Parathyroid adenoma (tissue), 2 donors: ENCODE data around the gene ARRDC1.
"Not testable (repeated sequence)": the region's sequence is repeated elsewhere in the genome, so short reads cannot be mapped to it uniquely, and the experiment has no call there.

Source experiments
- H2AFZ ChIP-seq: fragments of 300-600 bp; sonication (generic); one replicate; pipeline ENCODE4 v1.7.0; 2017; ENCODE audit warnings: antibody characterized with exemption, mild to moderate bottlenecking
- H3K27ac ChIP-seq: fragments of 300-600 bp; sonication (generic); one replicate; pipeline ENCODE4 v1.7.0; 2017
- H3K27me3 ChIP-seq: fragments of 300-600 bp; sonication (generic); one replicate; pipeline ENCODE4 v1.7.0; 2017; ENCODE audit warnings: low read length; ENCODE audit not compliant: control insufficient read depth, insufficient read depth
- H3K36me3 ChIP-seq: fragments of 300-600 bp; sonication (generic); one replicate; pipeline ENCODE4 v1.7.0; 2017; ENCODE audit warnings: low read length; ENCODE audit not compliant: control insufficient read depth, insufficient read depth
- H3K4me1 ChIP-seq: fragments of 300-600 bp; sonication (generic); one replicate; pipeline ENCODE4 v1.7.0; 2017; ENCODE audit warnings: control low read depth
- H3K4me2 ChIP-seq: fragments of 300-600 bp; sonication (generic); one replicate; pipeline ENCODE4 v1.7.0; 2017; ENCODE audit warnings: low read length
- H3K4me3 ChIP-seq: fragments of 300-600 bp; sonication (generic); one replicate; pipeline ENCODE4 v1.7.0; 2017; ENCODE audit warnings: low read depth, low read length
- H3K79me2 ChIP-seq: fragments of 300-600 bp; sonication (generic); one replicate; pipeline ENCODE4 v1.7.0; 2017; ENCODE audit warnings: control low read depth
- H3K9ac ChIP-seq: fragments of 300-600 bp; sonication (generic); one replicate; pipeline ENCODE4 v1.7.0; 2017; ENCODE audit warnings: mild to moderate bottlenecking
- H3K9me3 ChIP-seq: fragments of 300-600 bp; sonication (generic); one replicate; pipeline ENCODE4 v1.7.0; 2017; ENCODE audit warnings: low read length; ENCODE audit not compliant: control insufficient read depth
- TF ChIP-seq, protein P1 (sequence below): fragments of 300-600 bp; sonication (generic); IDR thresholded peaks from one replicate; pipeline ENCODE4 v1.7.0; 2017; ENCODE audit warnings: antibody characterized with exemption, mild to moderate bottlenecking
- donor health status: primary hyperparathyroidism.

ARRDC1 gene

DNA sequence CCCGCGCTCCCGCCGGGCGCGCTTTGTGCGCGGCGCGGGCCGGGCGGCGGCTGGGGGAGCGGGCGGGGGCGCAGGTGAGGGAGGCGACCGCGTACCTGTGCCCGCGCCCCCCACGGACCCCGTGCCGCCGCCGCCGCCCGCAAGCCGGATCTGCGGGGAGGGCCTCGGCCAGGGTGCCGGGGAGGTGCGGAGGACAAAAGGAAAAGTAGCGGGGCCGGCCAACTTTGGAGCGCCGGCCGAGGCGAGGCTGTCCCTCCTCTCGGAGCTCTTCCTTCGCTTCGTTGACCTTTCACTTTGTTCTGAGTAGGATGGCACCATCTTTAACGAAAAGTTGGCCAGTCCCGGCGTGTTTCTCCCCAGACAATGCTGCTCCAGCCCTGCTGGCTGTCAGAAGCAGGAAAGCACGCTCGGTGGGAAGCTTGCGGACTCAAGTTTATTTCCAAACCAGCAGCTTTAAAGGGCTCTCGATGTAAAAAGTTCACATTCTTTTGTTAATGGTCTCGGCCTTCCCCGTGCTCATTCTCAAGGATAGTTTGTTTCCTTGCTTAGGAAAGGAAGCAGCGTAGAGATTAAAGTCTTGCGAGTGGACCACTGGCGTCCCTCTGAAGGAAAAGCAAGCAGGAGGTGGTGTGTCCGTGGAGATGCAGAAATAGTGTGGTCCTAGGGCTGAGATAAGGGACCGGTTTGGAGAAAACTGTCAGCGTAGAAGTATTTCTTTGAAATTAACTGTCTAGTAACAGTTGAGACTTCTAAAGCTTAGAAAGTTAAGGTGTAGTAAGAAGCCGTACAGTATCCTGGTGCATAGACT lies 14.0 kb downstream of the ARRDC1 start:
- peaks cover 30% of the 10 kb centered on the region for H3K79me2 ChIP-seq
- no peaks in the 10 kb centered on the region for H3K27me3 ChIP-seq
- TF ChIP-seq, protein P1, sequence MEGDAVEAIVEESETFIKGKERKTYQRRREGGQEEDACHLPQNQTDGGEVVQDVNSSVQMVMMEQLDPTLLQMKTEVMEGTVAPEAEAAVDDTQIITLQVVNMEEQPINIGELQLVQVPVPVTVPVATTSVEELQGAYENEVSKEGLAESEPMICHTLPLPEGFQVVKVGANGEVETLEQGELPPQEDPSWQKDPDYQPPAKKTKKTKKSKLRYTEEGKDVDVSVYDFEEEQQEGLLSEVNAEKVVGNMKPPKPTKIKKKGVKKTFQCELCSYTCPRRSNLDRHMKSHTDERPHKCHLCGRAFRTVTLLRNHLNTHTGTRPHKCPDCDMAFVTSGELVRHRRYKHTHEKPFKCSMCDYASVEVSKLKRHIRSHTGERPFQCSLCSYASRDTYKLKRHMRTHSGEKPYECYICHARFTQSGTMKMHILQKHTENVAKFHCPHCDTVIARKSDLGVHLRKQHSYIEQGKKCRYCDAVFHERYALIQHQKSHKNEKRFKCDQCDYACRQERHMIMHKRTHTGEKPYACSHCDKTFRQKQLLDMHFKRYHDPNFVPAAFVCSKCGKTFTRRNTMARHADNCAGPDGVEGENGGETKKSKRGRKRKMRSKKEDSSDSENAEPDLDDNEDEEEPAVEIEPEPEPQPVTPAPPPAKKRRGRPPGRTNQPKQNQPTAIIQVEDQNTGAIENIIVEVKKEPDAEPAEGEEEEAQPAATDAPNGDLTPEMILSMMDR, result no peak
- H3K27ac ChIP-seq, result peak overlapping the region; percentile 64
- no peaks in the 10 kb centered on the region for H3K4me1 ChIP-seq
- peak overlapping the region; percentile 59 for H2AFZ ChIP-seq
- H3K4me3 ChIP-seq, result peak overlapping the region; percentile 68
- H3K36me3 ChIP-seq, result no peaks in the 10 kb centered on the region
- H3K4me2 ChIP-seq, result peak overlapping the region; percentile 82
- no peak overlapping the region for H3K9ac ChIP-seq
- H3K9me3 ChIP-seq, result no peaks in the 10 kb centered on the region

DNA sequence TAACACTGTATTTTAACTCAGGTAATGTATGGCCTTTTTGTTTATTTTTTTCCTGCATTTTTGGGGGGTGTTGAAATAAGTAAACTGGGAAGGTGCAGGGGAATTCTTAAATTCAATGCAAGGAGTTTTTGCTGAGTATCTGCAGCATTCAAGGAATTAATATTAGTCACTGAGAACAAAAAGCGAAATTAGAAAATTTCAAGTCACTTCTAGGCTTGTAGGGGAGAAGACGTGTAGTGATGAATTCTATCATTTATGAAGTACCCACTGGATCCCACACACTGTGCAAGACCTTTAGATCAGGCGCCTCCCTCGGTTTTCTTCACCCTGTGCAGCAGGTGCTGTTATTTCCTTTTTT lies 14.5 kb downstream of the ARRDC1 start:
- Histone ChIP-seq H3K4me1 (no peaks in the 10 kb centered on the region), H3K4me2 (peak overlapping the region; percentile 82), H3K9me3 (no peaks in the 10 kb centered on the region), H3K27ac (peak overlapping the region; percentile 64), H2AFZ (no peak overlapping the region), H3K36me3 (no peaks in the 10 kb centered on the region), H3K27me3 (no peaks in the 10 kb centered on the region), H3K79me2 (peaks cover 36% of the 10 kb centered on the region), H3K4me3 (peak overlapping the region; percentile 68), H3K9ac (no peak overlapping the region)
- TF ChIP-seq, protein P1, result no peak

- Histone ChIP-seq H3K9me3 (no peaks in the 10 kb centered on the region), H3K4me3 (no peak overlapping the region), H3K27ac (no peak overlapping the region), H3K4me2 (no peak overlapping the region), H3K79me2 (peaks cover 40% of the 10 kb centered on the region), H3K36me3 (no peaks in the 10 kb centered on the region), H2AFZ (no peak overlapping the region), H3K27me3 (no peaks in the 10 kb centered on the region), H3K4me1 (no peaks in the 10 kb centered on the region), H3K9ac (no peak overlapping the region)
- TF ChIP-seq, protein P1, result no peak
These were observed 15.1 kb downstream of the ARRDC1 start for GRCh38 chr9:137620581-137620980.

DNA sequence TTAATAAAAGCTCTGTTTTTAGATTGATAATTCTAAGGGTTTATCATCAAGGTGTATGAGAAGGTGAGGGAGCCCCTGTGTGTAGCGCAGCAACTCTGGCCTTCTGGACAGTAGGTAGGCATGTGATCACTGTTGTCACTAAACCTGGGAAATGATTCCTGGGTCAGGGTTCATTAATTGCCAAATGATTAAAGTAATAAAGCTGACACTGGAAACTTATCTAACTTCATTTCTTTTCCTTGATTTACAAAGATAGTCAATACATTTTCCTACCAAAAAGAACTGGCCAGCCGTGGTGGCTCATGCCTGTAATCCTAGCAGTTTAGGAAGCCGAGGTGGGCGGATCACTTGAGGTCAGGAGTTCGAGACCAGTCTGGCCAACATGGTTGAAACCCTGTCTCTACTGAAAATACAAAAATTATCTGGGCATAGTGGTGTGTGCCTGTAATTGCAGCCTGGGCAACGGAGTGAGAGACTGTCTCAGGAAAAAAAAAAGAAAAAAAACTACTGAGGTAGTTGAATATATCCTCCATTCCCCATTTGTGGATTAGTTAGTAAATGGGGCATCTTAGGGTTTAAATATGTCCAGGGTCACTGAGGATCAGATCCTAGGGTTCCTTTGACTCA lies 15.8 kb downstream of the ARRDC1 start:
- TF ChIP-seq, protein P1, result no peak
- Histone ChIP-seq H3K79me2 (peaks cover 40% of the 10 kb centered on the region), H3K36me3 (no peaks in the 10 kb centered on the region), H3K9ac (no peak overlapping the region), H3K4me2 (no peak overlapping the region), H3K9me3 (no peaks in the 10 kb centered on the region), H3K27ac (no peak overlapping the region), H2AFZ (no peak overlapping the region), H3K4me3 (no peak overlapping the region), H3K4me1 (no peaks in the 10 kb centered on the region), H3K27me3 (no peaks in the 10 kb centered on the region)

DNA sequence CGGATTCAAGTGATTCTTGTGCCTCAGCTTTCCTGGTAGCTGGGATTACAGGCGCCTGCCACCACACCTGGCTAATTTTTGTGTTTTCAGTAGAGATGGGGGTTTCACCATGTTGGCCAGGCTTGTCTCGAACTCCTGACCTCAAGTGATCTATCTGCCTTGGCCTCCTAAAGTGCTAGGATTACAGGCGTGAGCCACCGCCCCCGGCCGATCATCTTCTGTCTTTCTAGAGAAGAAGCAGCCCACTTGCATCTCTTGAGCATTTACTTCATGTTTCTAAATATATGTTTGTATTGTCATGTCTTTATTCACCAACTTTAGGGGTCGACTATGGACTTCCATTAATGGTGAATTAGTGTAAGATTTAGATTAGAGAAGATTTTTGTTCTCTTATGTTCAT lies 16.7 kb downstream of the ARRDC1 start:
- H3K36me3 ChIP-seq, H3K4me2 ChIP-seq, H3K4me3 ChIP-seq, H3K9me3 ChIP-seq, H2AFZ ChIP-seq, H3K4me1 ChIP-seq, H3K9ac ChIP-seq, H3K27ac ChIP-seq, H3K27me3 ChIP-seq: not testable (repeated sequence)
- peaks cover 47% of the 10 kb centered on the region for H3K79me2 ChIP-seq
